ENCODE data around the gene SLC45A3. TPM values are rescaled to one million over a fixed set of nuclear protein-coding genes. Genes with fewer than 3 reads are reported as not detected.

SLC45A3 gene
- total RNA-seq, 1 experiment from 2014 or later: 3.0 TPM

- H3K9me3 ChIP-seq (ENCODE audit: control insufficient read depth, insufficient read depth, low read depth, low read length): no peaks in the 10 kb centered on the region
- peaks cover 4% of the 10 kb centered on the region; the same call in 1 of the 2 replicates for H3K36me3 ChIP-seq (ENCODE audit: control insufficient read depth, insufficient read depth, low read length)
- ATAC-seq (no peak), DNase-seq (ENCODE audit: low read depth, low spot score) (no peak)
- ChIA-PET POLR2A (interaction anchor here (0.6 kb wide), 1 partner anchor 74 kb away, joined by 5 read pairs; no protein-coding TSS in a partner anchor), CTCF (interaction anchor here (2.3 kb wide), 1 partner anchor 39 kb away, joined by 14 read pairs; no protein-coding TSS in a partner anchor)
- TF ChIP-seq, protein P1, sequence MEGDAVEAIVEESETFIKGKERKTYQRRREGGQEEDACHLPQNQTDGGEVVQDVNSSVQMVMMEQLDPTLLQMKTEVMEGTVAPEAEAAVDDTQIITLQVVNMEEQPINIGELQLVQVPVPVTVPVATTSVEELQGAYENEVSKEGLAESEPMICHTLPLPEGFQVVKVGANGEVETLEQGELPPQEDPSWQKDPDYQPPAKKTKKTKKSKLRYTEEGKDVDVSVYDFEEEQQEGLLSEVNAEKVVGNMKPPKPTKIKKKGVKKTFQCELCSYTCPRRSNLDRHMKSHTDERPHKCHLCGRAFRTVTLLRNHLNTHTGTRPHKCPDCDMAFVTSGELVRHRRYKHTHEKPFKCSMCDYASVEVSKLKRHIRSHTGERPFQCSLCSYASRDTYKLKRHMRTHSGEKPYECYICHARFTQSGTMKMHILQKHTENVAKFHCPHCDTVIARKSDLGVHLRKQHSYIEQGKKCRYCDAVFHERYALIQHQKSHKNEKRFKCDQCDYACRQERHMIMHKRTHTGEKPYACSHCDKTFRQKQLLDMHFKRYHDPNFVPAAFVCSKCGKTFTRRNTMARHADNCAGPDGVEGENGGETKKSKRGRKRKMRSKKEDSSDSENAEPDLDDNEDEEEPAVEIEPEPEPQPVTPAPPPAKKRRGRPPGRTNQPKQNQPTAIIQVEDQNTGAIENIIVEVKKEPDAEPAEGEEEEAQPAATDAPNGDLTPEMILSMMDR (IDR thresholded peaks at IDR 0.05): no peak
- TF ChIP-seq POLR2AphosphoS5 (IDR thresholded peaks at IDR 0.05; ENCODE audit: low read depth, low read length): no peak
- TF ChIP-seq SIN3A (IDR thresholded peaks at IDR 0.05; ENCODE audit: borderline replicate concordance, insufficient read depth, low read depth, low read length): no peak
- no peak for TF ChIP-seq TCF7L2 (IDR thresholded peaks at IDR 0.05; ENCODE audit: low read depth, low read length)
- TF ChIP-seq, protein P2, sequence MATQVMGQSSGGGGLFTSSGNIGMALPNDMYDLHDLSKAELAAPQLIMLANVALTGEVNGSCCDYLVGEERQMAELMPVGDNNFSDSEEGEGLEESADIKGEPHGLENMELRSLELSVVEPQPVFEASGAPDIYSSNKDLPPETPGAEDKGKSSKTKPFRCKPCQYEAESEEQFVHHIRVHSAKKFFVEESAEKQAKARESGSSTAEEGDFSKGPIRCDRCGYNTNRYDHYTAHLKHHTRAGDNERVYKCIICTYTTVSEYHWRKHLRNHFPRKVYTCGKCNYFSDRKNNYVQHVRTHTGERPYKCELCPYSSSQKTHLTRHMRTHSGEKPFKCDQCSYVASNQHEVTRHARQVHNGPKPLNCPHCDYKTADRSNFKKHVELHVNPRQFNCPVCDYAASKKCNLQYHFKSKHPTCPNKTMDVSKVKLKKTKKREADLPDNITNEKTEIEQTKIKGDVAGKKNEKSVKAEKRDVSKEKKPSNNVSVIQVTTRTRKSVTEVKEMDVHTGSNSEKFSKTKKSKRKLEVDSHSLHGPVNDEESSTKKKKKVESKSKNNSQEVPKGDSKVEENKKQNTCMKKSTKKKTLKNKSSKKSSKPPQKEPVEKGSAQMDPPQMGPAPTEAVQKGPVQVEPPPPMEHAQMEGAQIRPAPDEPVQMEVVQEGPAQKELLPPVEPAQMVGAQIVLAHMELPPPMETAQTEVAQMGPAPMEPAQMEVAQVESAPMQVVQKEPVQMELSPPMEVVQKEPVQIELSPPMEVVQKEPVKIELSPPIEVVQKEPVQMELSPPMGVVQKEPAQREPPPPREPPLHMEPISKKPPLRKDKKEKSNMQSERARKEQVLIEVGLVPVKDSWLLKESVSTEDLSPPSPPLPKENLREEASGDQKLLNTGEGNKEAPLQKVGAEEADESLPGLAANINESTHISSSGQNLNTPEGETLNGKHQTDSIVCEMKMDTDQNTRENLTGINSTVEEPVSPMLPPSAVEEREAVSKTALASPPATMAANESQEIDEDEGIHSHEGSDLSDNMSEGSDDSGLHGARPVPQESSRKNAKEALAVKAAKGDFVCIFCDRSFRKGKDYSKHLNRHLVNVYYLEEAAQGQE (IDR thresholded peaks at IDR 0.05; ENCODE audit: insufficient read depth in 1 of 2, low read depth in 2 of 2, low read length in 1 of 2): no peak
- BruUV-seq (replicated peaks): no TSS peak
- in situ Hi-C loops (cut with HindIII; ENCODE audit: low pct_unique_long_range_greater_than_20kb, low sequenced_read_pairs) (no loop called here), intact Hi-C loops (cut with micrococcal nuclease; ENCODE audit: unreplicated experiment) (no loop called here)
- H3K27me3 ChIP-seq (ENCODE audit: control insufficient read depth, insufficient read depth, low read length): no peaks in the 10 kb centered on the region
- peak overlapping the region; percentile 95 for H3K27ac ChIP-seq (ENCODE audit: low read length)
- H3K4me3 ChIP-seq (ENCODE audit: low read depth in 2 of 2, low read length in 2 of 2): peak overlapping the region; percentile 81 to 94
- peaks cover 18% of the 10 kb centered on the region for H3K4me1 ChIP-seq (ENCODE audit: control insufficient read depth, insufficient read depth, low read length)
Measured at GRCh38 chr1:205630651-205631009, 49.7 kb downstream of the SLC45A3 start.

DNA sequence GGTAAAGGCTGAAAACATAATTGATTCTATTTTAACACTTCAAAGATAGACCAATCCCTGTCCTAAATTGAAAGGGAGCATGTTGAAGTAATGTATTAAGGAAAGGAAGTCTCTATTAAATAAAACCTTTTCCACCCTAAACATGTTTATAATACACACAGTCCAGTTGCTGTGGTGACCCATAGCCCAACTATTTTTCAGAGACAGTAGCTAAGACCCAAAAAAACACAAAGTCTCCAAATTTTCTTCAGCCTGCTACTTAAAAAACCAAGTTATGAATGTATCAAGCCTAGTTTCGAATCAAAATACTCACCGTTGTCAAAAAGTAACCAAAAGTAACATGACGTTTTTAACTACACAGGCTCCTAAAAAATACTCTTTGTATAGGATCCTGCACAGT lies 50.1 kb downstream of the SLC45A3 start:
- in situ Hi-C loops (cut with HindIII; ENCODE audit: low pct_unique_long_range_greater_than_20kb, low sequenced_read_pairs): no loop called here
- intact Hi-C loops (cut with micrococcal nuclease; ENCODE audit: unreplicated experiment): no loop called here

More for the DNA sequence above, 50.1 kb downstream of the SLC45A3 start:
- H3K4me1 ChIP-seq (ENCODE audit: control insufficient read depth, insufficient read depth, low read length): peaks cover 18% of the 10 kb centered on the region
- TF ChIP-seq POLR2AphosphoS5 (IDR thresholded peaks at IDR 0.05; ENCODE audit: low read depth, low read length): no peak
- TF ChIP-seq TCF7L2 (IDR thresholded peaks at IDR 0.05; ENCODE audit: low read depth, low read length): no peak
- TF ChIP-seq, protein P1 (IDR thresholded peaks at IDR 0.05): no peak
- no peak for TF ChIP-seq SIN3A (IDR thresholded peaks at IDR 0.05; ENCODE audit: borderline replicate concordance, insufficient read depth, low read depth, low read length)
- TF ChIP-seq, protein P2 (IDR thresholded peaks at IDR 0.05; ENCODE audit: insufficient read depth in 1 of 2, low read depth in 2 of 2, low read length in 1 of 2): no peak
- H3K27ac ChIP-seq (ENCODE audit: low read length): peak overlapping the region; percentile 95
- H3K27me3 ChIP-seq (ENCODE audit: control insufficient read depth, insufficient read depth, low read length): no peaks in the 10 kb centered on the region
- ATAC-seq (no peak), DNase-seq (ENCODE audit: low read depth, low spot score) (no peak)
- no TSS peak for BruUV-seq (replicated peaks)
- no peaks in the 10 kb centered on the region for H3K9me3 ChIP-seq (ENCODE audit: control insufficient read depth, insufficient read depth, low read depth, low read length)
- peak overlapping the region; percentile 81 to 94; a peak in 3 of 4 replicates for H3K4me3 ChIP-seq (ENCODE audit: low read depth in 2 of 2, low read length in 2 of 2)
- ChIA-PET POLR2A (interaction anchor here (0.6 kb wide), 1 partner anchor 74 kb away, joined by 5 read pairs; no protein-coding TSS in a partner anchor), CTCF (no interaction called here)
- peaks cover 4% of the 10 kb centered on the region; the same call in 1 of the 2 replicates for H3K36me3 ChIP-seq (ENCODE audit: control insufficient read depth, insufficient read depth, low read length)

All from Panc1 (cell line).